ENCODE results near the gene MUSTN1. TPM values are rescaled to one million over a fixed set of nuclear protein-coding genes. Genes with fewer than 3 reads are reported as not detected.

The MUSTN1 gene
- polyA plus RNA-seq, 1 donor from 2014 or later, result not detected

DNA sequence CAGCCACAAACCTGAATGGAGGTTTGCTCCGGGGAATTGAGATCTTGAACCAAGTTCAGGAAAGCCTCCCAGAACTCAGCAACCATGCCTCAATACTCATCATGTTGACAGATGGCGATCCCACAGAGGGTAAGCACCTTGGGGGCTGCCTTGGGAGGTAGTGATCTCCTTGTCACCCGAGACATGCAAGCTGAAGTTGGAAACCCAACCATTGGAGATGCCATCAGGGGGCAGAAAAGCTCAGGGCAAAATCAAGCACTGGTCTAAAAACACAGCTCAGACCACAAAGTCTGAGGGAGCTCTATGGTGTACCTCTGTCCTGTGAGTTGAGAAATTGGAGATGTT, 51.6 kb downstream of the MUSTN1 start:
- Mint-ChIP-seq H3K27me3 (peaks cover 4% of the 10 kb centered on the region), H3K27ac (no peak overlapping the region), H3K9me3 (no peaks in the 10 kb centered on the region), H3K4me3 (no peak overlapping the region), H3K36me3 (no peaks in the 10 kb centered on the region), H3K4me1 (peaks cover 7 to 12% (median 8%) of the 10 kb centered on the region in 3 donors)

Other genes starting within 250 kb of the MUSTN1 start
- gene PBRM1, start 149.1 kb downstream of the MUSTN1 start, polyA plus RNA-seq, result 81.1 TPM
- gene GNL3, start 149.0 kb downstream of the MUSTN1 start, polyA plus RNA-seq, result 64.0 TPM
- 38.0 TPM for gene GLT8D1, start 129.2 kb downstream of the MUSTN1 start, polyA plus RNA-seq
- gene SPCS1, start 128.9 kb downstream of the MUSTN1 start, polyA plus RNA-seq, result 326 TPM
- 11.3 TPM for gene NEK4, start 64.1 kb downstream of the MUSTN1 start, polyA plus RNA-seq
- not detected for gene ITIH1, start 57.4 kb downstream of the MUSTN1 start, polyA plus RNA-seq
- gene ITIH3, start 40.2 kb downstream of the MUSTN1 start, polyA plus RNA-seq, result not detected
- gene ITIH4, start 4.3 kb downstream of the MUSTN1 start, polyA plus RNA-seq, result not detected
- gene STIMATE, start 62.5 kb upstream of the MUSTN1 start, polyA plus RNA-seq, result 8.3 TPM
- 17.8 TPM for gene SFMBT1, start 211.1 kb upstream of the MUSTN1 start, polyA plus RNA-seq

Data from IgD-negative memory B cell (primary cell).